IMR-90 (cell line): Measurements from ENCODE around the gene OGFOD3. TPM values are rescaled to one million over a fixed set of nuclear protein-coding genes. Genes with fewer than 3 reads are reported as not detected.

Source experiments
- ATAC-seq: fragments of 200-7000 bp; cut with Tn5 transposase; 2 replicates; pipeline ENCODE4 v1.9.1; 2020; ENCODE audit warnings: low read depth, mild to moderate bottlenecking, moderate library complexity
- BruUV-seq: library from RNA; stranded (reverse); fragments of 400-500 nt; replicated peaks from 2 replicates; lab custom pipeline; 2021; lab: Mats Ljungman, UMichigan
- CTCF ChIA-PET: fragments of 300-600 bp; formaldehyde crosslinking; extraction: SDS; loops from one replicate; lab custom pipeline; 2021; ENCODE audit warnings: antibody characterized with exemption; lab: Yijun Ruan, JAX
- POLR2A ChIA-PET: fragments of 300-600 bp; sonication (Branson Sonifier 250); formaldehyde crosslinking; loops from one replicate; lab custom pipeline; 2022; ENCODE audit warnings: antibody characterized with exemption; ENCODE audit not compliant: unreplicated experiment; lab: Charles Lee
- DNase-seq: peaks from one replicate; pipeline ENCODE4 v3.0.0; 2013
- H2AFZ ChIP-seq: replicated peaks from 2 replicates; pipeline ENCODE3; 2013; ENCODE audit warnings: low read length, mild to moderate bottlenecking; ENCODE audit not compliant: poor library complexity
- H2AK5ac ChIP-seq: 2 replicates; pipeline ENCODE4 v1.6.1; 2013; ENCODE audit warnings: low read depth, low read length, inconsistent platforms
- H2AK9ac ChIP-seq: replicated peaks from 2 replicates; pipeline ENCODE3; 2013; ENCODE audit warnings: mild to moderate bottlenecking, low read depth, low read length, moderate library complexity; ENCODE audit not compliant: poor library complexity
- H2BK120ac ChIP-seq: 2 replicates; pipeline ENCODE4 v1.6.1; 2013; ENCODE audit warnings: low read depth, low read length, inconsistent platforms
- H2BK15ac ChIP-seq: 3 replicates; pipeline ENCODE4 v1.6.1; 2013; ENCODE audit warnings: low read depth, low read length, inconsistent platforms
- H2BK20ac ChIP-seq: 2 replicates; pipeline ENCODE4 v1.6.1; 2013; ENCODE audit warnings: low read depth, mild to moderate bottlenecking, inconsistent platforms, low read length, moderate library complexity
- H2BK5ac ChIP-seq: 2 replicates; pipeline ENCODE4 v1.6.1; 2013; ENCODE audit warnings: mild to moderate bottlenecking, low read depth, low read length, inconsistent platforms; ENCODE audit not compliant: poor library complexity, severe bottlenecking
- H3K14ac ChIP-seq: replicated peaks from 2 replicates; pipeline ENCODE4 v1.6.1; 2013; ENCODE audit warnings: low read depth, low read length, inconsistent platforms
- H3K18ac ChIP-seq: 2 replicates; pipeline ENCODE4 v1.6.1; 2013; ENCODE audit warnings: low read depth, low read length, control low read depth
- H3K23ac ChIP-seq: 2 replicates; pipeline ENCODE4 v1.6.1; 2013; ENCODE audit warnings: low read depth, low read length, inconsistent platforms
- H3K27ac ChIP-seq: 2 replicates; pipeline ENCODE4 v1.5.1; 2013; ENCODE audit warnings: mild to moderate bottlenecking, control low read depth, low read length; ENCODE audit not compliant: insufficient read depth
- H3K27me3 ChIP-seq: 2 replicates; pipeline ENCODE4 v1.6.1; 2013; ENCODE audit warnings: low read length; ENCODE audit not compliant: control insufficient read depth, insufficient read depth
- H3K36me3 ChIP-seq: 2 replicates; pipeline ENCODE4 v1.6.1; 2013; ENCODE audit warnings: low read length, mixed read lengths; ENCODE audit not compliant: control insufficient read depth, insufficient read depth
- H3K4ac ChIP-seq: 2 replicates; pipeline ENCODE4 v1.6.1; 2013; ENCODE audit warnings: low read depth, low read length, inconsistent platforms
- H3K4me1 ChIP-seq: 2 replicates; pipeline ENCODE4 v1.6.1; 2013; ENCODE audit warnings: low read length, mixed read lengths; ENCODE audit not compliant: control insufficient read depth, insufficient read depth
- H3K4me2 ChIP-seq: 2 replicates; pipeline ENCODE4 v1.6.1; 2013; ENCODE audit warnings: low read depth, mild to moderate bottlenecking, control low read depth, low read length, moderate library complexity
- H3K4me3 ChIP-seq: 2 replicates; pipeline ENCODE4 v1.5.1; 2013; ENCODE audit warnings: low read depth, mild to moderate bottlenecking, control low read depth, low read length, moderate library complexity; ENCODE audit not compliant: insufficient read depth
- H3K56ac ChIP-seq: 2 replicates; pipeline ENCODE4 v1.6.1; 2013; ENCODE audit warnings: low read length, inconsistent platforms; ENCODE audit not compliant: insufficient read depth; ENCODE audit errors: extremely low read depth
- H3K79me1 ChIP-seq, 2 experiments: 2 replicates each; pipeline ENCODE4 v1.6.1; 2013; ENCODE audit warnings: low read length in 2 of 2, inconsistent platforms in 1 of 2, low read depth in 1 of 2
- H3K9ac ChIP-seq: 2 replicates; pipeline ENCODE4 v1.6.1; 2013; ENCODE audit warnings: low read depth, low read length, control low read depth
- H3K9me1 ChIP-seq: 2 replicates; pipeline ENCODE4 v1.6.1; 2013; ENCODE audit warnings: low read length, inconsistent platforms; ENCODE audit not compliant: insufficient read depth
- H3K9me3 ChIP-seq: 2 replicates; pipeline ENCODE4 v1.6.1; 2013; ENCODE audit warnings: low read length; ENCODE audit not compliant: control insufficient read depth, insufficient read depth
- H4K20me1 ChIP-seq: 2 replicates; pipeline ENCODE4 v1.6.1; 2013; ENCODE audit warnings: low read length, inconsistent platforms; ENCODE audit not compliant: insufficient read depth
- H4K5ac ChIP-seq: 2 replicates; pipeline ENCODE4 v1.6.1; 2013; ENCODE audit warnings: mild to moderate bottlenecking, low read depth, low read length, control low read depth
- H4K8ac ChIP-seq, 2 experiments: 2 replicates each; pipeline ENCODE4 v1.6.1; 2013; ENCODE audit warnings: low read depth in 2 of 2, low read length in 2 of 2, control low read depth in 1 of 2, inconsistent platforms in 1 of 2
- H4K91ac ChIP-seq: 2 replicates; pipeline ENCODE4 v1.6.1; 2013; ENCODE audit warnings: low read depth, low read length, inconsistent platforms; ENCODE audit not compliant: insufficient read depth
- BHLHE40 ChIP-seq: fragments of 150-350 bp; IDR thresholded peaks from 2 replicates; pipeline ENCODE4 v1.6.1; 2016; ENCODE audit warnings: mild to moderate bottlenecking, low read depth, low read length
- CEBPB ChIP-seq: IDR thresholded peaks from 2 replicates; pipeline ENCODE4 v1.6.1; 2012; ENCODE audit warnings: low read depth, low read length, improper control_type of control experiment
- CHD1 ChIP-seq: IDR thresholded peaks from 2 replicates; pipeline ENCODE4 v1.6.1; 2012; ENCODE audit warnings: low read depth, low read length, improper control_type of control experiment
- CTCF ChIP-seq: conservative IDR thresholded peaks from 2 replicates; pipeline ENCODE4 v1.5.1; 2012; ENCODE audit warnings: mild to moderate bottlenecking, low read depth, low read length, improper control_type of control experiment
- ELK1 ChIP-seq: fragments of 150-350 bp; IDR thresholded peaks from 2 replicates; pipeline ENCODE4 v1.6.1; 2016; ENCODE audit warnings: low read depth, mild to moderate bottlenecking, low read length, moderate library complexity, borderline replicate concordance
- FOS ChIP-seq: fragments of 150-350 bp; IDR thresholded peaks from 2 replicates; pipeline ENCODE4 v1.6.1; 2016; ENCODE audit warnings: low read depth, low read length
- MAFK ChIP-seq: IDR thresholded peaks from 2 replicates; pipeline ENCODE4 v1.6.1; 2012; ENCODE audit warnings: low read depth, low read length, improper control_type of control experiment
- MAZ ChIP-seq: IDR thresholded peaks from 2 replicates; pipeline ENCODE4 v1.6.1; 2012; ENCODE audit warnings: low read depth, mild to moderate bottlenecking, low read length, improper control_type of control experiment, moderate library complexity, borderline replicate concordance
- MXI1 ChIP-seq: IDR thresholded peaks from 2 replicates; pipeline ENCODE4 v1.6.1; 2012; ENCODE audit warnings: low read depth, mild to moderate bottlenecking, low read length, moderate library complexity, borderline replicate concordance
- NFE2L2 ChIP-seq: fragments of 150-350 bp; IDR thresholded peaks from 2 replicates; pipeline ENCODE4 v1.6.1; 2016; ENCODE audit warnings: low read depth, mild to moderate bottlenecking, low read length
- POLR2A ChIP-seq: IDR thresholded peaks from 2 replicates; pipeline ENCODE4 v1.6.1; 2012; ENCODE audit warnings: mild to moderate bottlenecking, low read depth, low read length
- RAD21 ChIP-seq: IDR thresholded peaks from 2 replicates; pipeline ENCODE4 v1.6.1; 2012; ENCODE audit warnings: low read length, improper control_type of control experiment
- RCOR1 ChIP-seq: IDR thresholded peaks from 2 replicates; pipeline ENCODE4 v1.6.1; 2012; ENCODE audit warnings: mild to moderate bottlenecking, low read length, improper control_type of control experiment; ENCODE audit not compliant: insufficient replicate concordance
- RFX5 ChIP-seq: IDR thresholded peaks from 2 replicates; pipeline ENCODE4 v1.8.0; 2012; ENCODE audit warnings: low read depth, mild to moderate bottlenecking, low read length, moderate library complexity
- USF2 ChIP-seq: fragments of 150-350 bp; IDR thresholded peaks from 2 replicates; pipeline ENCODE4 v1.6.1; 2017; ENCODE audit warnings: mild to moderate bottlenecking, antibody characterized with exemption, low read length, low read depth
- WGBS, 2 experiments: methylation state at CpG; one replicate each; pipeline versions ENCODE4 v1.1.5 to v1.1.7; 2013; ENCODE audit warnings: missing lambda C conversion rate in 2 of 2; ENCODE audit not compliant: insufficient read length in 1 of 2; ENCODE audit errors: extremely low coverage in 2 of 2; 5-methylcytosine and 5-hydroxymethylcytosine counted together
- dilution Hi-C: fragments of 300-500 bp; cut with HindIII; formaldehyde crosslinking; loops from one replicate; pipeline ENCODE4 v1.14.3; 2018; ENCODE audit warnings: low sequenced_read_pairs; ENCODE audit not compliant: unreplicated experiment
- in situ Hi-C: fragments of 300-500 bp; cut with MboI; formaldehyde crosslinking; loops from 3 replicates; pipeline ENCODE4 v1.14.3; 2019; ENCODE audit warnings: low sequenced_read_pairs, inconsistent platforms, mixed read lengths
- intact Hi-C: fragments of 100-400 bp; cut with micrococcal nuclease; formaldehyde crosslinking; loops from 2 replicates; pipeline ENCODE4 v1.10.0; 2022
- polyA plus RNA-seq, 3 experiments: library from polyadenylated mRNA; depleted of rRNA; stranded (reverse); fragments of >200 nt; gene quantifications; 2 replicates each; pipeline ENCODE4 v1.2.3, GENCODE V29; 2012; ENCODE audit warnings: low replicate concordance in 1 of 3
- total RNA-seq: library from RNA; depleted of rRNA; stranded (reverse); fragments of >200 nt; gene quantifications from 2 replicates; pipeline ENCODE4 v1.2.3, GENCODE V29; 2012

Gene OGFOD3
- total and polyA plus RNA-seq, 2 of the 4 experiments (the other 2 are of a cell fraction), result 25.3 to 33.4 TPM

- Histone ChIP-seq H3K79me1 (no peaks in the 10 kb centered on the region), H2BK5ac (no peak overlapping the region), H2BK15ac (no peak overlapping the region), H3K27me3 (no peaks in the 10 kb centered on the region), H3K36me3 (no peaks in the 10 kb centered on the region), H3K4me1 (no peaks in the 10 kb centered on the region), H2AK5ac (no peak overlapping the region), H3K9me3 (no peaks in the 10 kb centered on the region), H4K91ac (no peak overlapping the region), H4K8ac (no peak overlapping the region), H3K56ac (no peak overlapping the region), H4K20me1 (no peaks in the 10 kb centered on the region), H3K4me3 (no peak overlapping the region), H3K27ac (no peak overlapping the region), H3K9me1 (no peaks in the 10 kb centered on the region), H2AK9ac (no peak overlapping the region), H2BK20ac (no peak overlapping the region), H2BK120ac (no peak overlapping the region), H3K9ac (no peak overlapping the region), H4K5ac (no peak overlapping the region), H3K23ac (no peak overlapping the region), H3K4me2 (no peak overlapping the region), H3K4ac (no peak overlapping the region), H2AFZ (no peak overlapping the region), H3K14ac (no peak overlapping the region), H3K18ac (no peak overlapping the region)
- intact Hi-C loops, result no loop called here
- WGBS, 2 experiments, result 79% methylated on average over 2 of the region's 3 CpGs; no CpG with 5 or more reads in 1 of the 2 experiments
- DNase-seq (no peak), ATAC-seq (no peak)
- dilution Hi-C loops, result no loop called here
- in situ Hi-C loops, result no loop called here
- CTCF ChIA-PET, result no interaction called here
- no TSS peak for BruUV-seq
- POLR2A ChIA-PET, result no interaction called here
- TF ChIP-seq CTCF (no peak), RAD21 (no peak), MAZ (no peak), RCOR1 (no peak), FOS (no peak), CEBPB (no peak), ELK1 (no peak), NFE2L2 (no peak), BHLHE40 (no peak), CHD1 (no peak), USF2 (no peak), POLR2A (no peak), MXI1 (no peak), MAFK (no peak), RFX5 (no peak)
Observed at GRCh38 chr17:82428546-82428945, 10.2 kb upstream of the OGFOD3 start.
